Activated T-cell treated with anti-CD3 and anti-CD28 coated beads for 48 hours (primary cell): ENCODE results near the gene PIGQ.

Experiments used
- DNase-seq: peaks from one replicate; pipeline ENCODE4 v3.0.0-alpha.2; 2020; ENCODE audit warnings: low read depth

The PIGQ gene

DNA sequence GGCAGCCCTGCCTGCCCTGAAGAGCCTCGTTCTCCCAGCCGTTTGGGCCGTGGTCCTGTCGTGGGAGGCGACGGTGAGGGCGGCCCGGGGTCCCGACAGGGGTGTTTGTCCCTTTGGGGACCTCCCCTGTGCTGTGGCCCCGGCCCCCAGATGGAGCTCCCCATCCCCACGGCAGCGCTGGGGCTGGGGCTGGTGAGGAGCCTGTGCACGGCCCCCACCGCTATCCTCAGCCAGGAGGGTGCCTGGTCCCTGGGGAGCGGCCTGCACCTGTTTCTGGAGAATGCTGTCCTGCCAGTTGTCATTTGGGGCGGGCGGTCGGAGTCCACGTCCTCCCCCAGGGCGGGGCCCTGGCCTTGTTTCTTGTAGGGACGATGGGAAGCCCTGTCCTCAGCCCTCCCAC is 35.6 kb upstream of the PIGQ start:
- DNase-seq: no peak

DNA sequence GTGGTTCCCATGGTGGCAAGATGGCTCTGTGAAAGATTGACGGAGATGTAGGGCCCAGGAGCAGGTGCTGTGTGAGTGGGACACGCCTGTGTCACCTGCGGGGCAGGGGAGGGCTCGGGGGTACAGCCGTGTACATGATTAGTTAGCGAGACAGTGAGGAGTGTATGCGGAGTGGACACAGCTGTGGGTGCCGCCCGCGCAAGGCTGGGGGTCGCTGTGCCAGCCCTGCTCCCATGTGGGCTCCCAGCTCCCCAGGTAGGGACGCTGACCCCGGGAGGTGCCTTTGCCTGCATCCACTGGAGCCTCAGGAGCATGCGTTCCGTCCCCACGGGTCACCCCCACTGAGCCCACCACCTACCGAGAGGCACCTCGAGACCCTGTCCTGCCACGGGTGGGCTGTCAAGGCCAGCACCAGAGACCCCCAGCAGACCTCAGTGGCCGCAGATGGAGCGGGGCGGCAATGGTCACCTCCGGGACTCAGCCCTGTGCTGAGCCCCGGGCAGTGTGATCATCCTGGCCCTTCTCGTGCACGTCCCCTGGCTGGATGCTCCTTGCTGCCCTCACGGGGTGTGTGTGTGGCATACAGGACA is 34.8 kb upstream of the PIGQ start:
- no peak for DNase-seq

DNA sequence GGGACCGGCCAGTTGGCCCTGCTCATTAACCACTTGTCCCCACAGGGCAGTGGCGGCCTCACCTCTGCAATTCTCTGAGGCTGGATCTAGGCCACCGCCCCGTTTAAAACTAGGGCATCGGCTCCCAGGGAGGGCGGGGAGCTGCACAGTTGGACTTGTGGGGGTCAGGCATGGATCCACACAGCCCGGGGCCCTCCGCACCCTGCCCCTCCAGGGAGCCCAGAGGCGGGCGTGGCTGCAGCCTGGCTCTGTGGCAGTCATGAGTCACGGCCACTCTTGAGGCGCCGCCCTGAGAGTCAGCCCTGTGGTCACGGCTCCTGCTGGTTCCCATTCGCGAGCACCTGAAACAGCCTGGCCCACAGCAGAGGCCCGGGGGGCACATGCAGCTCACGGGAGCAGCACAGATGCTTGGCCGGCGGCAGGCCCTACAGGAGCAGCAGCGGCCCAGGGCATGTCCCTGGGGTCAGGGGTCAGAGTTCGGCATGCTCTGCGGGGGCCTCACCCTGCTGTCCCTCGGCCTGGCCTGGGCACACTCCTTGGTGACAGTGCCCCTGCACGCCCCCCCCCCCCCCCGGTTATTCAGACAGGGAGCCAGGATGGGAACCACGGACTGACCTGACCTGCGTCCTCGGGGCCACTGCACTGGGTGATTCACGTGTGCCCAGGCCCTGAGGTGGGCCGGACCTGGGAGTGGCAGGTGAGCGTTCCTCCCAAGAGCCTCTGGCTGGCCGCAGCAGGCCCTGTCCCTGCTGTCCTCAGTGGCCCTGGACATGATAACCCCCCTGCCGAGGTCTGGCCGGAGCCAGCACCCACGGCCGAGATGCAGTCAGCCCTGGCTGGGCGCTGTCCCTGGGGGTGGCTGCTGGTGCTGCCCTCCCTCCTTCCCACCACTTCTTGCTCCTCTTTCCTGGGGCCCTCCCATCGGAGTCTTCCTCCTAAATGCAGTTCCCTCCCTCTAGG is 34.0 kb upstream of the PIGQ start:
- DNase-seq: no peak

DNA sequence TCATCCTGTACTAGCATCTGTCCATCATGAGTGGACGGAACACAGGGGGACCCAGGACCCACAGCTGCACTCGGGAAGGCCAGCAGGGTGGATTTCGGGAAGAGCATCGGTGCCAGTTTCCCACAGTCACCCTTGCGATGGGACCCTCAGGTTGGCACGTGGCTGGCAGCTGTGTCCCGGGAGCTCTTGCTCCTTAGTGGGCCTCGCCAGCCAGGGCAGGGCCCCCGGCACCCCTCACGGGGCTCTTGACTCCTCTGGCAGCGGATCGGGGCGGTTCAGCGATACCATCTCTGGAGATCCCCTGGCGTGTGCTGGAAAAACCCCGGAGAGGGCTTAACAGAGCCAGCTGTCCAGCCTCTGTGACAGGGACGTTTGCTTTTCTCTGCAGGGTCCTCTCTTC is 33.0 kb upstream of the PIGQ start:
- no peak for DNase-seq

DNA sequence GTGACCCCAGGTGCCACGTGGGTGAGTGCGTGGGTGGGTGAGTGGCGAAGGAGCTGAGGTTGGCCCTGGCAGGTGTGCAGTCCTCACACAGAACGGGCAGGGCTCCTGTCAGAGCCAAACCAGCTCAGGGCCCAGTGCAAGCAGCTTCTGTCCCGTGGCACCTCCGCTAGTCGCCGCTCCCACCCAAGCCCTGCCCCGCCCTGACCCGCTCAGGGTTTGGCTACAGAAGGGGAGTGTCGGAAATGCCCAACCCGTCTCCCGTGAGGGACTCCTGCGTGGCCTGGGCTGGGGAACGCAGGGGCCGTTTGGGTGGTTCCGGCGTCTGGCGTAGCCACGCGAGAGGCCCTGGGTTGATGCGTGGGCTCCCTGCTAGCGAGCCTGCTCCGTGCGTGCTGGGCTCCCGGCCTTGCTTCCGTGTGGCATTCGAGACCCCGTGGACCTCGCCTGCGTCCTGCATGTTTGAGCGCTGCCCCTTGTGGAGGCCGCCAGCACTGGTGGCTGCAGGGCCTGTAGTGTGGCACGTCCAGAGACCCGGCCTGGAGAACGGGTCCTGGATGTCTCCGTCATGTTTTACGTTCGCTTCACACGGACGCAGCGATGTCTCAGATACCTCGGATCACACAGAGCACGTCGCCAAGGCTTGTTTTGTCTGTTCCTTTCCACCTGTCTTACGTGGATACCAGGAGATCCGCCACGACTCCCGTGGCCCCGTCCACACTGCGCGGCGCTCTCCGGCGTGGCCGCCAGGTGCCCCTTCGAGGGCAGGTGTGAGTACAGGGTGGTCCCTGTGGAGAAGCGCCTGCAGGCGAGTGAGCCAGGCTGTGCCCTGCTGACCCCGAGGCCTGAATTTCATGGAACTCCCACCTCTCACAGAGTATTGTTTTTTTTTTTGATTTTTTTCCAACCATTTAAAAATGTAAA is 32.1 kb upstream of the PIGQ start:
- no peak for DNase-seq

DNA sequence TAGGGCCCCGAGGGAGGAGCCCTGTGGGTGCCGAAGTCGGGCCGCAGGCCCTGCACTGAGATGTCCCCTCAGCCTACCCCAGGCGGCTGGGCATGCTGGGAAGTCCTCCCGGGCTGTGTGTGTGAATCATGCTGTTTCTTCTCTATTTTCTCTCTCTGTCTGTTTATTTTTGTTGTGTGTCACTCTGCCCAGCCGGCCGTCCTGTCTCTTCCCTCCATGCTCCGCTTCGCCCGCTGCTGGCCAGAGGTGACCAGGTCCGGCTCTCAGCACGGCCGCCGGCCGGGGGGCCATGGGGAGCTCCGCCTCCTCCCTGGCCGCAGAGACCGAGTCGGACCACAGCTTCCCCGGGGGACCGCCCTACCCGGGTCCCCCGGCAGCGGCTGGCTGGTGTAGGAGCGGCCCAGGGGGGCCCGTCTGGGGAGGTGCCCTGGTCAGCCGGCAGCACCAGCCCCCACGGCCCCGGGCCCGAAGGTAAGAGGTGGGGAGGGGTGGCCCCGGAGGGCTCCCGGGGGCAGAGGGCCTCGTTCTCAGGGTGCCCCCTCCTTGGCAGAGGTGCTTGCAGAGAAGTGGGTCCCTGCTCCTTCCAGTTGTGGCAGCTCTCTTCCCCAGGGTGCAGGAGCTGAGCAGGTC is 29.8 kb upstream of the PIGQ start:
- DNase-seq: no peak

DNA sequence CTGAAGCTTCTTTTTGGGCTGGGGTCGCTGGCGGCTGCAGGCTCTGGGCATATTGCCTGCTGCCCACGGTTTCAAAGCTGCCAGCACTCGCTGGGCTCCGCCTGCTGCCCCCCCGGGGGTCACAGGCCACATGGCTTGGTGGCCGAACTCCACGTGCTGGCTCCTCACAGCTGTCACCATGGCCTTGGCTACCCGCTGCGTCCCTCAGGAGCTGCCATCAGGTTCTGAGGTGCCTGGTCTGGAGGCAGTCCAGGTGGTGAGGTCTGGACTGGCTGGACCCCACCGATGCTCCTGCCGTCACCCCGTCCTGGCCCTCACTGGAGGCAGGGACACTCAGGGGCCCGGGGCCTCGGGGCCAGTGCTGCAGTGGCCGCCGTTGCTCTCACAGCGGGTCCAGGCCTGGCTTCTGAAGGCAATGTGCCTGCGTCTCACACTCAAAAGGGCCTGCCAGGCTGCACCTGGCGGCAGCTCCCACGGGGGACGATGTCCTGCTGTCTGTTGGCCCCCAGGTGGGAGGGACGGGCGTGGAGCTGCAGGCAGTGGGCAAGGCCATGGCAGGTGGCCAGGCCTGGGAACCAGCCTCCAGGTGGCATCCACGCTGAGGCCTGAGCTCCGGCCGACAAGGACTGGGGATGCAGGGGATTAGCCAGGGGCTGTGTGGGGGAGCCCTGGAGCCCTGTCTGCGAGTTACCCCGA is 29.0 kb upstream of the PIGQ start:
- no peak for DNase-seq

DNA sequence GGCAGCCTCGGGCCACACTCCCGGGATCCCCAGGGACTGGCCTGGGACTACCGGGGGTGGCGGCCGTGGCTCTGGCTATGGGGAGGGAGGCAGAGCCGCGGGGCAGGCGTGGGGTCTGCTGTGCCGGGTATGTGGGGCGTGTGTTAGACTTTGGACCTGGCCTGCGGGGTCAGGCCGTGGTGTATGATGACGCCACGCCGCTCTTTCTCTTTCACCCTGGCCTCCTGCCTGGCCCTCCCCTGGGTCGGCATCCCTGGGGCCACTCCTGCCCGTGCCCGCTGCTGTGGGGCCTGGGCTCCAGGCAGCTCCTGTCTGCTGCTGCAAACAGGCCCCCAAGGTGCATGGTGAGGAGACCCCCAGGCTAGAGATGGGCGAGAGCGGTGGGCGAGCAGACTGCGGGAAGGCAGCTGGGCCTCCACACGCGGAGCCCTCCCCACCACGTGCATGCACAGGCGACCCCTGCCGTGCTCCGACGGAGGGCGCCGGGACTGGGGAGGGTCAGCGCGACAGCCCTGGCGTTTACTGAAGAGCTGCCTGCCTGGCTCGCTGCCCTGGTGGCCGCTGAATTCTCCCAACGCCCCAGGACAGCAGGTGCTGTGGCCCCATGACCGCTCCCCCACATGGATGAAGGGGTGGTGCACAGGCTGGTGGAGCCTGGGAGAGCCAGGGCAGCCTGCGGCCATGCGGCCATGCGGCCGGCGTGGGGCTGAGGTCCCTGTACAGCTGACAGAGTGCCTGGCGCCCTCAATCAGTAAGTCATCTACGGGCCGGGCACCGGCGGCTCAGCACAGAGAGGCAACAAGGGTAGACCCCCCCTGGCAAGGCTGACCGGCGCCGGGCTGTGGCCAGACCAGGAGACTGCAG is 26.2 kb upstream of the PIGQ start:
- DNase-seq: no peak

DNA sequence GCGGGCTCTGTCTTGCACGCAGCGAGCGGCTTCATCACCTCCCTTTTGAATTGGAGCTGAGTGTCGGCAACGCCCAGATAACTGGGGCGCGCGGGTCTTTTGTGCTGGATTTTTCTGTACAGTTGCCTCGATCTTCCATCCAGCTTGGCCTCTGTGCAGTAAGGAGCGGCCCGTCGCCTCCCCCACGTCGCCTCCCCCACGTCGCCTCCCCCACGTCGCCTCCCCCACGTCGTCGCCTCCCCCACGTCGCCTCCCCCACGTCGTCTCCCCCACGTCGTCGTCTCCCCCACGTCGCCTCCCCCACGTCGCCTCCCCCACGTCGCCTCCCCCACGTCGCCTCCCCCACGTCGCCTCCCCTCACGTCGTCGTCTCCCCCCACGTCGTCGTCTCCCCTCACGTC is 25.3 kb upstream of the PIGQ start:
- no peak for DNase-seq

DNA sequence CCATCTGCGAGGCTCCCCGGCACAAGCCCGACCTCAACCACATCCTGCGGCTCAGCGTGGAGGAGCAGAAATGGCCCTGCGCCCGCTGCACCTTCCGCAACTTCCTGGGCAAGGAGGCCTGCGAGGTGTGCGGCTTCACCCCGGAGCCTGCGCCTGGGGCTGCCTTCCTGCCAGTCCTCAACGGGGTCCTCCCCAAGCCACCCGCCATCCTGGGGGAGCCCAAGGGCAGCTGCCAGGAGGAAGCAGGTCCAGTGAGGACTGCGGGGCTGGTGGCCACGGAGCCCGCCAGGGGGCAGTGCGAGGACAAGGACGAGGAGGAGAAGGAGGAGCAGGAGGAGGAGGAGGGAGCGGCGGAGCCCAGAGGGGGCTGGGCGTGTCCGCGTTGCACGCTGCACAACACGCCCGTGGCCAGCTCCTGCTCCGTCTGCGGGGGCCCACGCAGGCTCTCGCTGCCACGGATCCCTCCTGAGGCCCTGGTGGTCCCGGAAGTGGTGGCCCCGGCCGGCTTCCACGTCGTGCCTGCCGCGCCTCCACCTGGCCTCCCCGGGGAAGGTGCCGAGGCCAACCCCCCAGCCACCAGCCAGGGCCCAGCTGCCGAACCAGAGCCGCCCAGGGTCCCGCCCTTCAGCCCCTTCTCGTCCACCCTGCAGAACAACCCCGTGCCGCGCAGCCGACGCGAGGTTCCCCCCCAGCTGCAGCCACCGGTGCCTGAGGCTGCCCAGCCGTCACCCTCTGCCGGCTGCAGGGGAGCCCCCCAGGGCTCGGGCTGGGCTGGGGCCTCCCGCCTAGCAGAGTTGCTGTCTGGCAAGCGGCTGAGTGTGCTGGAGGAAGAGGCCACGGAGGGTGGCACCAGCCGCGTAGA is 22.6 kb upstream of the PIGQ start:
- DNase-seq: peak; percentile 45

DNA sequence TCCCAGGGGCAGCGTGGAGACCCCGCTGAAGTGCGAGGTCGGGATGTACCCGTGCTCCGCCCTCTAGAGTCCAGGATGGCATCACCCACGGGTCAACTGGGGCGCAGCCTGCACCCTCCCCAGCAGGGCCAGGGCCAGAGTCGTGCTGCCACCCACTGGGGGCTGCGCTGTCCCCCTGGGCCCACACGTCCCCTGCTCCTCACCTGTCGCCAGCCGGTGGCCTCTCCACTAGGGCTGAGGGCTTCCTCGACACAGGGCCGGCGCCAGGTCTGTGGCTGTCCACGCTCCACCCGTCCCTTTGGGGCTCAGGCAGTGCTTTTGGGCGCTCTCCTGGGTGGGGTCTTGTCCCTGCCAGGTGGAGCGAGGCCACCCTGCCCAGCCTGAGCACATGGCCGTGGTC is 21.2 kb upstream of the PIGQ start:
- DNase-seq: no peak

DNA sequence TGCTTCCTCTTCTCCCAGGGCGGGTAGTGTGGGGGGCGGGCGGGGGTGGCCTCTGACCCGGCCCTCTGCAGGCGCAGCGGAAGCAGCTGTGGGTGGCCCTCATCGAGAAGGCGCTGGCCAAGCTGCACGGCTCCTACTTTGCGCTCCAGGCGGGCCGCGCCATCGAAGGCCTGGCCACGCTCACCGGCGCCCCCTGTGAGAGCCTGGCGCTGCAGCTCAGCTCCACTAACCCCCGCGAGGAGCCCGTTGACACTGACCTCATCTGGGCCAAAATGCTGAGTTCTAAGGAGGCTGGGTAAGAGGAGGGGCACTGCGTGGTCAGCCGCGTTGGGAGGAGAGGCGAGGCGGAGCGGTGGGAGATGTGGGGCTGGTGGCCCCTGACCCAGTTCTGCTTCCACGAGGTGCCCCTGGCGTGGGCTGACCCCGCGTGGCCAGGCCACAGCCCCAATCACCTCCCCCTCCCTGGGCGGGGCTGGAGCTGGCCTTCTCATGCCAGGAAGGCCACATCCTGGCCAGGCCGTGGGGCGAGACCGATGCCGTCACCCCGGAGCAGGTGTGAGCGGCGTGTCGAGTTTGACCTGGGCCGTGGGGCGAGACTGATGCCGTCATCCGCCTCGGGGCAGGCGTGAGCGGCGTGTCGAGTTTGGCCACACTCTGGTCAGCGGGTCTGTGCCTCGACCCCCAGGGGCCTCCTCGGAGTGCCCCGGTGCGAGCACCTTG is 20.1 kb upstream of the PIGQ start:
- DNase-seq: no peak

DNA sequence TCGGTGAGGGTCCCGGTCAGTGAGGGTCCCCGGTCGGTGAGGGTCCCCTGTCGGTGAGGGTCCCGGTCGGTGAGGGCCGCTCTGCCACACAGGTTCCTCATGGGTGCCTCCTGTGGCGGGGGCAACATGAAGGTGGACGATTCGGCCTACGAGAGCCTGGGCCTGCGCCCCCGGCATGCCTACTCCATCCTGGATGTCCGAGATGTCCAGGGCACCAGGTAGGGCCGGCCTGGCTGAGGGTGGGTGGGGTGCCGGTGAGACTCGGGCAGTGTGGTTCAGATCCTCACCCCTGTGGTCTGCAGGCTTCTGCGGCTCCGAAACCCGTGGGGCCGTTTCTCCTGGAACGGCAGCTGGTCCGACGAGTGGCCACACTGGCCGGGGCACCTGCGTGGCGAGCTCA is 18.6 kb upstream of the PIGQ start:
- DNase-seq: no peak

DNA sequence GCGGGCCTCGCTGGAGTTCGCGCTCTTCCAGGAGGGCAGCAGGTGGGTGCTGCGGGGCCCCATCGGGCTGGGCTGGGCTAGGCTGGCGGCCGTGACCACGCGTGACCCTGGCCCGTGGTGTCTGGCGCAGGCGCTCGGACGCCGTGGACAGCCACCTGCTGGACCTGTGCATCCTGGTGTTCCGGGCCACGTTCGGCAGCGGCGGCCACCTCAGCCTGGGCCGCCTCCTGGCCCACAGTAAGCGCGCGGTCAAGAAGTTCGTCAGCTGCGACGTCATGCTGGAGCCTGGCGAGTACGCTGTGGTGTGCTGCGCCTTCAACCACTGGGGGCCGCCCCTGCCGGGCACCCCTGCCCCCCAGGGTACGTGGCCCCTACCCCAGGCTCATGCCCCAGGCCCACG is 17.6 kb upstream of the PIGQ start:
- no peak for DNase-seq

DNA sequence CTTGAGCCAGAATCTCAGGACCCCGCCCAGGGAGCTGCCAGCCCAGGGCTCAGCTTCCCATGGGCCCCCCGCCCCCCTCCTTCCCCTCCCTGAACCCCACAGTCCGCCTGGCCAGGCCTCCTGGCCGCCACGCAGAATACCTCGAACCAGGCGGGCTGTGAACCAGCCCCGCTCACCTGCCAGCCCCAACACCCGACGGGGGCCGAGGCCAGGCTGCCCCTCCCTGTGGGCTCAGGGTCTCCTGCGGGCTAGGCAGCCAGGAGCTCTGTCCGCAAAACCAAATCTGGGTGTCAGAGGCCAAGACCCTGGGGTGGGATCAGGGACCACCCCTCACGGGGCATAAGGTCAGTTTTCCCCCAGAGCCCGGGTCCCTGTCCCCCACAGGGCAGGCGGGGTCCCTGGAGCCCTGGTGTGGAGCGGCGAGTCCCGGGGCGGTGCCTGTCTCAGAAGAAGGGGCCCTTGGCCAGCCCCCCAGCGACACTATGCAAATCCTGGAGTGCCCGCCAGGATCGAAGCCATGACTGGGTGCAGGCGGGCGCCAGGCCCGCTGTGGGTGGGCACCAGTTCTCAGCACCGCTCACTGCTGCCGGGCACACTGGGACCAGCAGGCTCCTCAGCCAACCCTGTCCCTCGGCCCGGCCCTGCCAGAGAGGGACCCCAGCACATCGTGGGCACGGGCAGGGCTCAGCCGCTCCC is 16.0 kb upstream of the PIGQ start:
- no peak for DNase-seq

DNA sequence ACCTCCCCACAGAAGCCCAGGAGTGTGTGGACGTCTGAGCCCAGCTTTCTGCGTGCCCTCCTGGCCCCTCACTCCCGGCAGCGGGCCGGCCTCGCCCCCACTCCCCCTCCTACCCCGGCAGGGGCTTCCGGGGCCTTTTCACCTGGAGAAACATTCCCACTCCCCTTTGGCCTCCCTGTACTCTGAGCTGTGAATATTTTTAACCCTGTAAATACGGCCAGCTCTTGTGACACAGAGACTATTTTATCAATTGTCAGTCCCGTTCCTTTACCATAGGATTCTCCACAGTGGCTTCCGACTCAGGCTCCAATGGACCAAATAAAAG is 15.5 kb upstream of the PIGQ start:
- DNase-seq: no peak

DNA sequence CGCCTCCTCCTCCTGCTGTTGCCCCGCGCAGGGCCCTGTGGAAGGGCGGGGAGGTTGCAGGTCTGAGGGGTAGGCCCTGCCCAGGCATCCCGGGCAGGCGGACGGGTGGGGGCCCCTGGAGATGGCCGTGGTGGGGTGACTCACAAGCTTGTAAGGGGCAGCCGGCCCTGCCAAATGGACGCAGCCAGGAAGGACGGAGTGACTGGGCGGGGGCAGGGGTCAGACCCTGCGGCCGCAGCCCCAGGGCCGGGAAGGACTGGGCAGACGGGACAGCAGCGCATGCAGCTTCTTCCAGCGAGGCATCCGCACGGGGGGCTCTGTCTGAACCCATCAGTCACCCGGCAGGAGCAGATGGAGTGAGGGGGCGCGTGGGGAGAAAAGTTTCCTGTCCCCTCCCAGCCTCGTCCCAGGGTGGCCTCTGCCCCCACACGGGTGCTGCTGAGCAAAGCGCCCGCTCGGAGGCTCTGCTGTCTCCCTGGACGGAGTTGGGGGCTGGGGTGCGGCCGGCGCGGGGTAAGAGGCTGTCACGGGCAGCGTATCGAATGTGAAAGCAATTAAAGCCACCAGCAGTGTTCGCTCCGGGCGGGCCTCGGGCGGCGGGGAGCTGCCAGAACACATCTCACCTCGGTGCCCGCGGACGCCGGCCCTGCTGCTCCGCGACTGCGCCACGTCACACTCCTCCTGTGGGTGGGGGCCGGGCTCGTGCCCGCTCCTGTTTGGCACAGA is 15.0 kb upstream of the PIGQ start:
- no peak for DNase-seq
